ENCODE measurements around the gene HRH4. TPM values are rescaled to one million over a fixed set of nuclear protein-coding genes. Genes with fewer than 3 reads are reported as not detected.

Gene HRH4
- total and polyA plus RNA-seq, 2 donors (not counting 3 experiments of a cell fraction or from before 2014, with no cell fraction given) = 0.03 TPM; not detected in 1

- Histone ChIP-seq H3K4me1 (ENCODE audit: control insufficient read depth, extremely low read depth, insufficient read depth, low read length) (no peaks in the 10 kb centered on the region), H3K9ac (replicated peaks; ENCODE audit: extremely low read depth, insufficient read depth, low read length) (no peak overlapping the region), H3K27me3 (ENCODE audit: control insufficient read depth in 2 of 2, insufficient read depth in 2 of 2, low read length in 2 of 2) (no peaks in the 10 kb centered on the region), H4K20me1 (replicated peaks; ENCODE audit: control insufficient read depth, extremely low read depth, insufficient read depth, low read length) (no peaks in the 10 kb centered on the region), H3K4me3 (replicated peaks in 1 of 3; ENCODE audit: insufficient read depth in 1 of 3, low read depth in 1 of 3, low read length in 3 of 3) (no peak overlapping the region), H3K36me3 (ENCODE audit: control insufficient read depth in 2 of 2, extremely low read depth in 1 of 2, insufficient read depth in 2 of 2, low read length in 2 of 2) (peaks cover 0 to 2% of the 10 kb centered on the region in 2 experiments), H3K9me3 (replicated peaks; ENCODE audit: control insufficient read depth, insufficient read depth, low read length) (no peaks in the 10 kb centered on the region), H2AFZ (ENCODE audit: low read depth, low read length) (no peak overlapping the region), H3K4me2 (ENCODE audit: insufficient read depth, low read length) (no peak overlapping the region), H3K9me1 (replicated peaks; ENCODE audit: control insufficient read depth, extremely low read depth, insufficient read depth, low read length) (no peaks in the 10 kb centered on the region), H3K27ac (ENCODE audit: insufficient read depth, low read depth, low read length) (no peak overlapping the region), H3K79me2 (ENCODE audit: control insufficient read depth, insufficient read depth, low read length) (no peaks in the 10 kb centered on the region)
- ChIA-PET CTCF (interaction anchor here (1.2 to 1.7 kb wide), 2 partner anchors 47 to 52 kb away, joined by 3 to 6 read pairs; no protein-coding TSS in a partner anchor), POLR2A (no interaction called here)
- DNase-seq (ENCODE audit: low read depth, low spot score) = no peak
- dilution Hi-C loops (cut with MboI; ENCODE audit: extremely low pct_ligation_motif_present, low sequenced_read_pairs) (no loop called here), intact Hi-C loops (cut with micrococcal nuclease) (no loop called here)
- no TSS peak for BruUV-seq (replicated peaks)
- TF ChIP-seq POLR2AphosphoS5 (IDR thresholded peaks at IDR 0.05; ENCODE audit: insufficient read depth, low read depth, low read length) (no peak), EZH2 (IDR thresholded peaks at IDR 0.05; ENCODE audit: borderline replicate concordance, low read depth, low read length, severe bottlenecking) (no peak), POLR2A (IDR thresholded peaks at IDR 0.05; ENCODE audit: low read depth, low read length) (no peak), FOS (IDR thresholded peaks at IDR 0.05; ENCODE audit: borderline replicate concordance, insufficient read depth, low read length) (no peak), CTCF (IDR thresholded peaks at IDR 0.05; ENCODE audit: extremely low read depth in 1 of 2, insufficient read depth in 1 of 2, low read depth in 1 of 2, low read length in 2 of 2) (no peak), JUN (IDR thresholded peaks at IDR 0.05; ENCODE audit: borderline replicate concordance, insufficient read depth, insufficient read length, low read depth) (no peak), MAX (IDR thresholded peaks at IDR 0.05; ENCODE audit: insufficient read depth, insufficient read length) (no peak), GATA2 (IDR thresholded peaks at IDR 0.05; ENCODE audit: insufficient read depth, insufficient read length, low read depth, low read length) (no peak), MYC (IDR thresholded peaks at IDR 0.05; ENCODE audit: low read depth, low read length) (no peak)
- no peak for FAIRE-seq
Observed at GRCh38 chr18:24436939-24437338, 23.5 kb upstream of the HRH4 start.
